CD14-positive monocyte (primary cell): ENCODE measurements around the gene SPART. TPM values are rescaled to one million over a fixed set of nuclear protein-coding genes. Genes with fewer than 3 reads are reported as not detected.

Experiments used
- DNase-seq, 3 donors: peaks; one replicate each; pipeline ENCODE4 v3.0.0-alpha.2; 2011 to 2022
- H2AFZ ChIP-seq: 2 replicates; pipeline ENCODE4 v1.6.0; 2012; ENCODE audit warnings: mild to moderate bottlenecking, low read depth, low read length, inconsistent platforms; ENCODE audit not compliant: insufficient read depth, poor library complexity, severe bottlenecking
- H3K27ac ChIP-seq, 2 donors: 1 replicate in 1 of 2; 2 replicates in 1 of 2; pipeline ENCODE4 v1.5.1; 2012 to 2013; ENCODE audit warnings: low read length in 2 of 2, control low read depth in 1 of 2, inconsistent platforms in 1 of 2, low read depth in 1 of 2, mild to moderate bottlenecking in 1 of 2
- H3K27me3 ChIP-seq, 2 donors: one replicate each; pipeline versions ENCODE4 v1.6.0 to v1.6.1; 2011 to 2013; ENCODE audit warnings: low read length in 2 of 2; ENCODE audit not compliant: control insufficient read depth in 2 of 2, insufficient read depth in 2 of 2
- H3K36me3 ChIP-seq, 2 donors: replicated peaks in 1 of 2; 1 replicate in 1 of 2; 2 replicates in 1 of 2; pipeline versions ENCODE4 v1.5.1 to v1.6.1; 2012 to 2013; ENCODE audit warnings: low read length in 2 of 2, control low read depth in 1 of 2, inconsistent platforms in 1 of 2, mild to moderate bottlenecking in 1 of 2; ENCODE audit not compliant: insufficient read depth in 2 of 2, control insufficient read depth in 1 of 2
- H3K4me1 ChIP-seq, 2 donors: 1 replicate in 1 of 2; 2 replicates in 1 of 2; pipeline versions ENCODE4 v1.5.1 to v1.6.1; 2012 to 2013; ENCODE audit warnings: low read length in 2 of 2, control low read depth in 1 of 2, inconsistent platforms in 1 of 2, mild to moderate bottlenecking in 1 of 2, moderate library complexity in 1 of 2; ENCODE audit not compliant: insufficient read depth in 2 of 2, control insufficient read depth in 1 of 2
- H3K4me2 ChIP-seq: replicated peaks from 2 replicates; pipeline ENCODE3; 2012; ENCODE audit warnings: low read length, moderate library complexity, mild to moderate bottlenecking; ENCODE audit not compliant: poor library complexity, severe bottlenecking; ENCODE audit errors: extremely low read depth
- H3K4me3 ChIP-seq, 3 experiments: fragments of 200-600 bp in 1 of 3; sonication (generic) in 1 of 3; replicated peaks in 1 of 3; 1 replicate in 2 of 3; 2 replicates in 1 of 3; pipeline ENCODE4 v1.5.1; 2011 to 2013; ENCODE audit warnings: low read length in 3 of 3, mild to moderate bottlenecking in 3 of 3, control low read depth in 2 of 3, low read depth in 2 of 3, inconsistent platforms in 1 of 3, moderate library complexity in 1 of 3
- H3K79me2 ChIP-seq: 2 replicates; pipeline ENCODE4 v1.6.0; 2012; ENCODE audit warnings: mild to moderate bottlenecking, control low read depth, inconsistent platforms, low read length, moderate library complexity; ENCODE audit not compliant: insufficient read depth
- H3K9ac ChIP-seq: 2 replicates; pipeline ENCODE4 v1.6.0; 2017; ENCODE audit warnings: low read length, mild to moderate bottlenecking; ENCODE audit not compliant: insufficient read depth, poor library complexity, severe bottlenecking
- H3K9me3 ChIP-seq, 2 donors: replicated peaks in 1 of 2; 1 replicate in 1 of 2; 2 replicates in 1 of 2; pipeline versions ENCODE4 v1.5.1 to v1.6.1; 2012 to 2013; ENCODE audit warnings: low read length in 2 of 2, control low read depth in 1 of 2; ENCODE audit not compliant: control insufficient read depth in 1 of 2, insufficient read depth in 1 of 2
- H4K20me1 ChIP-seq: 2 replicates; pipeline ENCODE4 v1.6.0; 2012; ENCODE audit warnings: mild to moderate bottlenecking, low read length, control low read depth, moderate library complexity; ENCODE audit not compliant: insufficient read depth
- H3K27ac Mint-ChIP-seq, 7 donors: one replicate each; pipeline ENCODE4 v1.8.0; 2020; ENCODE audit warnings: mild to moderate bottlenecking in 7 of 7, mixed read lengths in 7 of 7, moderate library complexity in 6 of 7, inconsistent platforms in 2 of 7
- H3K27me3 Mint-ChIP-seq, 3 donors: one replicate each; pipeline ENCODE4 v1.8.0; 2021 to 2022; ENCODE audit warnings: low read depth in 3 of 3, mild to moderate bottlenecking in 3 of 3, mixed read lengths in 3 of 3, moderate library complexity in 3 of 3, inconsistent platforms in 1 of 3
- H3K36me3 Mint-ChIP-seq, 2 donors: one replicate each; pipeline ENCODE4 v1.8.0; 2020; ENCODE audit warnings: mixed read lengths in 2 of 2, inconsistent platforms in 1 of 2, mild to moderate bottlenecking in 1 of 2
- H3K4me1 Mint-ChIP-seq: one replicate; pipeline ENCODE4 v1.8.0; 2020; ENCODE audit warnings: mild to moderate bottlenecking, mixed read lengths
- H3K4me3 Mint-ChIP-seq, 2 donors: one replicate each; pipeline ENCODE4 v1.8.0; 2020; ENCODE audit warnings: mild to moderate bottlenecking in 2 of 2, mixed read lengths in 2 of 2, moderate library complexity in 1 of 2
- H3K9me3 Mint-ChIP-seq, 7 donors: one replicate each; pipeline ENCODE4 v1.8.0; 2020 to 2022; ENCODE audit warnings: mixed read lengths in 7 of 7, mild to moderate bottlenecking in 6 of 7, moderate library complexity in 6 of 7, inconsistent platforms in 2 of 7
- CTCF ChIP-seq: fragments of 200-600 bp; IDR thresholded peaks from one replicate; pipeline ENCODE4 v1.8.0; 2022; ENCODE audit warnings: antibody characterized with exemption, mild to moderate bottlenecking
- WGBS: methylation state at CpG from one replicate; pipeline ENCODE4 v1.1.5; 2013; ENCODE audit warnings: missing lambda C conversion rate; ENCODE audit not compliant: insufficient coverage; 5-methylcytosine and 5-hydroxymethylcytosine counted together
- intact Hi-C, 2 donors: fragments of 100-400 bp; cut with micrococcal nuclease; formaldehyde crosslinking; loops; one replicate each; pipeline versions ENCODE4 v1.15.0 to v1.15.1; 2023
- polyA plus RNA-seq, 3 donors: library from polyadenylated mRNA; depleted of rRNA in 1 of 3; unstranded in 2 of 3; stranded (reverse) in 1 of 3; fragments of 300-500 nt in 2 of 3; fragments of >200 nt in 1 of 3; fragmentation: Illumina TruSeq in 2 of 3; gene quantifications; 1 replicate in 2 of 3; 2 replicates in 1 of 3; pipeline ENCODE4 v1.2.3, GENCODE V29; 2012 to 2021

Gene SPART
- polyA plus RNA-seq, 3 donors = 24.4 to 37.0 (median 29.8) TPM

DNA sequence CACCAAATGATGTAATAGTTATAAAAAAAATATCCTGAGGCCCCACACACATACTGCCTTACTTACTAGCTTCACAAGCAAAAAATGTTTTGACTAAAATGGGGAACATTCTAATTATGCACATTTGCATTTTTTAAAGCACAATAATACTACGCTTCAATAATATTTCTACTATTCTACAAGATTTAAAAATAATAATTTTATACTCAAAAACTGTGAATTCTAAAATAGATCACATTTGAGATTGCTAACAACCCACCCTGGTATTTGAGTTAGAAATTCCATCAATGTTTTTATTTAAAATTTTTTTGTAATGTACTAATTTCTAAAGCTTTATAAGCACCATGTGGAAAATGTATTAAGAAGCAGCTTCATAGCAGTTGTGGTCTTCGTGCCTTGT lies 72.8 kb downstream of the SPART start:
- Mint-ChIP-seq H3K9me3 (no peaks in the 10 kb centered on the region), H3K4me1 (no peaks in the 10 kb centered on the region), H3K4me3 (no peak overlapping the region), H3K27ac (no peak overlapping the region), H3K36me3 (no peaks in the 10 kb centered on the region), H3K27me3 (peaks cover 0 to 4% (median 0%) of the 10 kb centered on the region in 3 donors)
- H3K4me1 ChIP-seq = no peaks in the 10 kb centered on the region
- intact Hi-C loops = loop anchor here in 1 of 2 donors (10.0 kb wide), 1 partner anchor 299 kb away; no protein-coding TSS in a partner anchor
- no CpG with 5 or more reads among the region's 2 CpGs for WGBS
- H2AFZ ChIP-seq = no peak overlapping the region
- H3K4me3 ChIP-seq = no peak overlapping the region
- no peak for TF ChIP-seq CTCF
- H3K9ac ChIP-seq = no peak overlapping the region
- no peak for DNase-seq
- no peaks in the 10 kb centered on the region for H3K9me3 ChIP-seq
- H4K20me1 ChIP-seq = no peaks in the 10 kb centered on the region
- H3K4me2 ChIP-seq = no peak overlapping the region
- H3K79me2 ChIP-seq = no peaks in the 10 kb centered on the region
- H3K36me3 ChIP-seq = no peaks in the 10 kb centered on the region
- no peaks in the 10 kb centered on the region for H3K27me3 ChIP-seq
- H3K27ac ChIP-seq = no peak overlapping the region

DNA sequence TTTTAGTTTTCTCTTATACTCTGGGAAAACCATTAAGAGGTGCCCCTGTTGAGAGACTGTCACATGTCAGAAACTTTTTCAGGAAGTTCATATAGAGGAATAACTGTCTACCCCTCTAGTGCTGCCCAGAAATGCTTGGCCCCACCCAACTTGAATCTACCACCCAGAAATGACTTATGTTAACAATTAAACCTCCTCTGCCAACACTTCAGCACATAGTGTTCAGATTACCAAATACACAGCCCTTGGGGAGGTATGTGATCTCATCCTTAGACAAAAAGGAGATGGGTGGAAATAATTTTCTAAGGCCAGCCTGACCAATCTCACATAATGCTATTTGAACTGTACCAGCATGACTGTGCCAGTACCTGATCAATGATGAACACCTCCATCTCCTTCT lies 84.2 kb downstream of the SPART start:
- H3K36me3 ChIP-seq = no peaks in the 10 kb centered on the region
- no peaks in the 10 kb centered on the region for H3K4me1 ChIP-seq
- Mint-ChIP-seq H3K4me1 (no peaks in the 10 kb centered on the region), H3K36me3 (no peaks in the 10 kb centered on the region), H3K27me3 (peaks cover 0 to 1% (median 0%) of the 10 kb centered on the region in 3 donors), H3K9me3 (peaks cover 0 to 8% (median 3%) of the 10 kb centered on the region in 7 donors), H3K4me3 (no peak overlapping the region), H3K27ac (no peak overlapping the region)
- no peak overlapping the region for H2AFZ ChIP-seq
- H3K27me3 ChIP-seq = no peaks in the 10 kb centered on the region
- peaks cover 0 to 8% of the 10 kb centered on the region in 2 donors for H3K9me3 ChIP-seq
- no peak overlapping the region for H3K4me2 ChIP-seq
- DNase-seq = no peak
- H3K27ac ChIP-seq = no peak overlapping the region
- H3K79me2 ChIP-seq = no peaks in the 10 kb centered on the region
- no peak overlapping the region for H3K4me3 ChIP-seq
- TF ChIP-seq CTCF = no peak
- intact Hi-C loops = no loop called here
- H3K9ac ChIP-seq = no peak overlapping the region
- no peaks in the 10 kb centered on the region for H4K20me1 ChIP-seq
